ENCODE data around the gene GPR12. TPM values are rescaled to one million over a fixed set of nuclear protein-coding genes. Genes with fewer than 3 reads are reported as not detected.

The GPR12 gene
- total RNA-seq, 1 experiment from 2014 or later, result not detected

DNA sequence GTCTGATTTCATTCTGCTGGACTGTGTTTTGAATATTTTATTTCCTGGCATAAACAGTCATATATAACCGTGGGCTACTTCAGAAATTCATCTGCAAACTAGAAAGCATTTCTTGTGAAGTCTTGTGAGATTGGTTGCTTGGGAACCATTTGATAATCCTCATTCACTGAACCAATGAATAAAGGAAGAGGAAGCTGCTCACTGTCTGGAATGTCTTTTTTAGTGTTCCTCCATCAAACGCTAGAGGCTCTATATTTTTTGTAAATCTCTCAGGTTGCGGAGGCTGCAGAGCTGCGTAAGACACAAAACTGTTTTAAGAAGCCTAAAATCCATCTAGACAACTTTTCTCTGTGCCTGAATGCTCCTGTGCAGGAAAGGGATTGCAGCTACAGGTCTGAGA is 18.7 kb upstream of the GPR12 start:
- no peak for DNase-seq
- no peaks in the 10 kb centered on the region for H3K9me3 Mint-ChIP-seq (ENCODE audit: low read depth, unreplicated experiment)
- H3K4me1 Mint-ChIP-seq (ENCODE audit: low read depth, unreplicated experiment), result no peaks in the 10 kb centered on the region
- peaks cover 66% of the 10 kb centered on the region for H3K27me3 Mint-ChIP-seq (ENCODE audit: unreplicated experiment)
- intact Hi-C loops (cut with micrococcal nuclease; ENCODE audit: unreplicated experiment), result no loop called here
- no peak for TF ChIP-seq CTCF (IDR thresholded peaks at IDR 0.05; ENCODE audit: unreplicated experiment)
- no peak overlapping the region for H3K4me3 Mint-ChIP-seq (ENCODE audit: low read depth, unreplicated experiment)
- H3K36me3 Mint-ChIP-seq (ENCODE audit: insufficient read depth, unreplicated experiment), result no peaks in the 10 kb centered on the region
- no peak overlapping the region for H3K27ac Mint-ChIP-seq (ENCODE audit: unreplicated experiment)
- BruUV-seq (replicated peaks), result no TSS peak
- CTCF ChIA-PET, result no interaction called here

DNA sequence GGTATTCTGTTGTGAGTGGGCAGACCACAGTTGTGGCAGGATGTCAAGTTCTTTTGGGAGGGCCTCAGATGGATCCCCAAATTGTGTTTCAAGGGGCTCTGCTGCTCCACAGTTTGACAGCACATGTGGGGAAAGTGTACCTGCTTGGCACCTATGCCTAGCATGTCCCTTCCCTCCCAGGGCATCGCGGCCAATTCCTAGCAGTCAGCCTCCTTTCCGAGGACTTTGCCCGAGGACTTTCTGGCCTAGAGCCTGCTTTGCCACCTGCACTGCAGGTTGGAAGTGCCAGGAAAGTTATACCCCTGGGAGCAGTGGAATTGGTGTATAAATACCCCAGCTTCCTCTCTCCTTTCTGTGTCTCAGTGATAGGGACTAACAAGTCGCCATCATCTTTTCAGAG is 11.9 kb upstream of the GPR12 start:
- Mint-ChIP-seq H3K36me3 (ENCODE audit: insufficient read depth, unreplicated experiment) (no peaks in the 10 kb centered on the region), H3K4me1 (ENCODE audit: low read depth, unreplicated experiment) (no peaks in the 10 kb centered on the region), H3K27me3 (ENCODE audit: unreplicated experiment) (peaks cover 54% of the 10 kb centered on the region), H3K4me3 (ENCODE audit: low read depth, unreplicated experiment) (no peak overlapping the region), H3K27ac (ENCODE audit: unreplicated experiment) (no peak overlapping the region), H3K9me3 (ENCODE audit: low read depth, unreplicated experiment) (no peaks in the 10 kb centered on the region)
- no TSS peak for BruUV-seq (replicated peaks)
- no peak for DNase-seq
- CTCF ChIA-PET, result no interaction called here
- TF ChIP-seq CTCF (IDR thresholded peaks at IDR 0.05; ENCODE audit: unreplicated experiment), result no peak
- intact Hi-C loops (cut with micrococcal nuclease; ENCODE audit: unreplicated experiment), result no loop called here

DNA sequence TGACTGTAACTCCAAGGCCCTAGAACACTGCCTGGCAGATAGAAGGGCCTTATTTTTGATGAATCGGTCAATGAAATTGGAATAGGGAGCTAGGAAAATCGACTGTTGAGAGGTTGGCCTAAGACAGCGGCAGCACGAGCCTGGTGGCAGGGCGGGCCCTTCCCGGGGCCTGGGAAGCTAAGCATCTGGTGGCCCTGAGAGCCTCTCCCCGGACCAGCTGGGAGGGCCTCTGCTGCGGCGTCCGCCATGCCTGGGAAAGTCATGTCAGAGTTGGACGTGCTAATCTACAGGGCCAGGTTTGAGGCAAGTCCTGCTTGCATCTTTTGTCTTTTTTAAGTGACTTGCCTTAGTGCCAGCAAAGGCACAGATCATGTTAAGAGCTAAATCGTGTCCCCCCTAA is 11.2 kb upstream of the GPR12 start:
- no peak for DNase-seq
- Mint-ChIP-seq H3K36me3 (ENCODE audit: insufficient read depth, unreplicated experiment) (no peaks in the 10 kb centered on the region), H3K27ac (ENCODE audit: unreplicated experiment) (no peak overlapping the region), H3K9me3 (ENCODE audit: low read depth, unreplicated experiment) (no peaks in the 10 kb centered on the region), H3K4me1 (ENCODE audit: low read depth, unreplicated experiment) (no peaks in the 10 kb centered on the region), H3K27me3 (ENCODE audit: unreplicated experiment) (peaks cover 46% of the 10 kb centered on the region), H3K4me3 (ENCODE audit: low read depth, unreplicated experiment) (no peak overlapping the region)
- no TSS peak for BruUV-seq (replicated peaks)
- no peak for TF ChIP-seq CTCF (IDR thresholded peaks at IDR 0.05; ENCODE audit: unreplicated experiment)
- CTCF ChIA-PET, result no interaction called here
- intact Hi-C loops (cut with micrococcal nuclease; ENCODE audit: unreplicated experiment), result no loop called here

GRCh38 chr13:26762745-26763345 is 2.3 kb upstream of the GPR12 start:
- Mint-ChIP-seq H3K9me3 (ENCODE audit: low read depth, unreplicated experiment) (no peaks in the 10 kb centered on the region), H3K36me3 (ENCODE audit: insufficient read depth, unreplicated experiment) (no peaks in the 10 kb centered on the region), H3K27me3 (ENCODE audit: unreplicated experiment) (peaks cover 85% of the 10 kb centered on the region), H3K4me3 (ENCODE audit: low read depth, unreplicated experiment) (no peak overlapping the region), H3K4me1 (ENCODE audit: low read depth, unreplicated experiment) (no peaks in the 10 kb centered on the region), H3K27ac (ENCODE audit: unreplicated experiment) (no peak overlapping the region)
- BruUV-seq (replicated peaks), result no TSS peak
- CTCF ChIA-PET, result no interaction called here
- TF ChIP-seq CTCF (IDR thresholded peaks at IDR 0.05; ENCODE audit: unreplicated experiment), result no peak
- intact Hi-C loops (cut with micrococcal nuclease; ENCODE audit: unreplicated experiment), result no loop called here
- DNase-seq, result no peak

Data from Calu3 (cell line).